ENCODE results near the gene CYGB.

DNA sequence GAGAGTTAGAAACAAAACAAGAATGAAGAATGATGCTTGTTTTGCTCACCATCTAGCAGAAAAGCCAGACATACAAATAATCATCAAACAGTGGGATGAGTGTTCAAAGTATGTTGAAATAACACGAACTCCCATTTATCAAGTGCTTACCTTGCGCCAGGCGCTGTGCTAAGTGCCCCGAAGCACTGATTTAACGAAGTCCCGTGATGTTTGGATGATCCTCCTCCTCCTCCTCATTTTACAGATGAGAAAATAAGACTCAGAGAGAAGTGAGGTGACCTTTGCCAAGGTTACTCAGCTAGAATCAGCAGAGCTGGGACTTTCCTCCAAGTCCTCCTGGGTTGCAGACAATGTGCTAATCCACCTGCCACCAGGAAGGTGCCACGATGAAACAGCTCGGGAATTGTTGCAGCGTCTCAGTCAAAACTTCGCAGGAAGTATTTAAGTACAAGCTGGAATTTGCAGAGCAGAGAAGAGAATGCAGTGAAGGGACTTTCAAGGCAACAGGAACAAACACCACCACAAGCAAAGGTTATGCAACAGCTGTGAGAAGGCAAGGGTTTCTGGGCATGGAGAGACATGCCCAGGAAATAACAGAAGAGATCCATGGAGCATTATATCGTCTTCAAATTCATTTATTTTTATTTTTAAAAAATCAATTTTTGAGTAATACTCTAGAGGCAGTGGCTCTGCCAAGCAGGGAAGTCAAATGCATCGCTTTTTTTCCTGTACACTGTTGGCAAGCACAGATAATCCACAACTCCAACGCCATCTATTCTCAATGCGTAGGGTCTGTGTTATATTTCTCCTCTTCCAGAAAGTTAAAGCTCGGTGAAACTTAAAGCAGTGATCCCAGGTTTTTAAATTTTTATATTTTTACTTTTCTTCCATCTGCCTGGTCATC is 13.5 kb upstream of the CYGB start:
- TF ChIP-seq YY1 (IDR thresholded peaks at IDR 0.05; ENCODE audit: low read depth) (no peak), NRF1 (IDR thresholded peaks at IDR 0.05; ENCODE audit: low read depth, low read length) (no peak), MXI1 (IDR thresholded peaks at IDR 0.05; ENCODE audit: low read depth, low read length) (no peak), POLR2AphosphoS5 (IDR thresholded peaks at IDR 0.05; ENCODE audit: low read depth, low read length) (no peak), FOXM1 (IDR thresholded peaks at IDR 0.05; ENCODE audit: low read depth) (no peak), TAF1 (IDR thresholded peaks at IDR 0.05; ENCODE audit: borderline replicate concordance, low read depth, low read length) (no peak), GABPA (IDR thresholded peaks at IDR 0.05; ENCODE audit: low read depth) (no peak), TEAD4 (IDR thresholded peaks at IDR 0.05; ENCODE audit: borderline replicate concordance, insufficient read depth) (no peak), RAD21 (IDR thresholded peaks at IDR 0.05; ENCODE audit: low read length) (no peak)
- TF ChIP-seq, protein P1, sequence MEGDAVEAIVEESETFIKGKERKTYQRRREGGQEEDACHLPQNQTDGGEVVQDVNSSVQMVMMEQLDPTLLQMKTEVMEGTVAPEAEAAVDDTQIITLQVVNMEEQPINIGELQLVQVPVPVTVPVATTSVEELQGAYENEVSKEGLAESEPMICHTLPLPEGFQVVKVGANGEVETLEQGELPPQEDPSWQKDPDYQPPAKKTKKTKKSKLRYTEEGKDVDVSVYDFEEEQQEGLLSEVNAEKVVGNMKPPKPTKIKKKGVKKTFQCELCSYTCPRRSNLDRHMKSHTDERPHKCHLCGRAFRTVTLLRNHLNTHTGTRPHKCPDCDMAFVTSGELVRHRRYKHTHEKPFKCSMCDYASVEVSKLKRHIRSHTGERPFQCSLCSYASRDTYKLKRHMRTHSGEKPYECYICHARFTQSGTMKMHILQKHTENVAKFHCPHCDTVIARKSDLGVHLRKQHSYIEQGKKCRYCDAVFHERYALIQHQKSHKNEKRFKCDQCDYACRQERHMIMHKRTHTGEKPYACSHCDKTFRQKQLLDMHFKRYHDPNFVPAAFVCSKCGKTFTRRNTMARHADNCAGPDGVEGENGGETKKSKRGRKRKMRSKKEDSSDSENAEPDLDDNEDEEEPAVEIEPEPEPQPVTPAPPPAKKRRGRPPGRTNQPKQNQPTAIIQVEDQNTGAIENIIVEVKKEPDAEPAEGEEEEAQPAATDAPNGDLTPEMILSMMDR (IDR thresholded peaks at IDR 0.05), result no peak
- TF ChIP-seq, protein P2, sequence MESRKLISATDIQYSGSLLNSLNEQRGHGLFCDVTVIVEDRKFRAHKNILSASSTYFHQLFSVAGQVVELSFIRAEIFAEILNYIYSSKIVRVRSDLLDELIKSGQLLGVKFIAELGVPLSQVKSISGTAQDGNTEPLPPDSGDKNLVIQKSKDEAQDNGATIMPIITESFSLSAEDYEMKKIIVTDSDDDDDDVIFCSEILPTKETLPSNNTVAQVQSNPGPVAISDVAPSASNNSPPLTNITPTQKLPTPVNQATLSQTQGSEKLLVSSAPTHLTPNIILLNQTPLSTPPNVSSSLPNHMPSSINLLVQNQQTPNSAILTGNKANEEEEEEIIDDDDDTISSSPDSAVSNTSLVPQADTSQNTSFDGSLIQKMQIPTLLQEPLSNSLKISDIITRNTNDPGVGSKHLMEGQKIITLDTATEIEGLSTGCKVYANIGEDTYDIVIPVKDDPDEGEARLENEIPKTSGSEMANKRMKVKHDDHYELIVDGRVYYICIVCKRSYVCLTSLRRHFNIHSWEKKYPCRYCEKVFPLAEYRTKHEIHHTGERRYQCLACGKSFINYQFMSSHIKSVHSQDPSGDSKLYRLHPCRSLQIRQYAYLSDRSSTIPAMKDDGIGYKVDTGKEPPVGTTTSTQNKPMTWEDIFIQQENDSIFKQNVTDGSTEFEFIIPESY (IDR thresholded peaks at IDR 0.05; ENCODE audit: borderline replicate concordance, low read depth), result no peak
- TF ChIP-seq, protein P3, sequence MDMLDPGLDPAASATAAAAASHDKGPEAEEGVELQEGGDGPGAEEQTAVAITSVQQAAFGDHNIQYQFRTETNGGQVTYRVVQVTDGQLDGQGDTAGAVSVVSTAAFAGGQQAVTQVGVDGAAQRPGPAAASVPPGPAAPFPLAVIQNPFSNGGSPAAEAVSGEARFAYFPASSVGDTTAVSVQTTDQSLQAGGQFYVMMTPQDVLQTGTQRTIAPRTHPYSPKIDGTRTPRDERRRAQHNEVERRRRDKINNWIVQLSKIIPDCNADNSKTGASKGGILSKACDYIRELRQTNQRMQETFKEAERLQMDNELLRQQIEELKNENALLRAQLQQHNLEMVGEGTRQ (IDR thresholded peaks at IDR 0.05; ENCODE audit: borderline replicate concordance, low read depth, low read length), result no peak
- TF ChIP-seq, protein P4, sequence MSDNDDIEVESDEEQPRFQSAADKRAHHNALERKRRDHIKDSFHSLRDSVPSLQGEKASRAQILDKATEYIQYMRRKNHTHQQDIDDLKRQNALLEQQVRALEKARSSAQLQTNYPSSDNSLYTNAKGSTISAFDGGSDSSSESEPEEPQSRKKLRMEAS (IDR thresholded peaks at IDR 0.05; ENCODE audit: low read depth), result no peak

Data from SK-N-SH (cell line).